Head of caudate nucleus (tissue), 42 donors: Measurements from ENCODE around the gene KCNIP4.
A peak's percentile ranks its signal among the peaks of the same experiment; 100 is the strongest.

Source experiments
- DNase-seq, 42 donors: peaks; one replicate each; pipeline versions ENCODE4 v3.0.0 to v3.0.0-alpha.2; 2020 to 2021; ENCODE audit warnings: mixed read lengths in 7 of 42
- intact Hi-C: fragments of 100-400 bp; cut with DNase I; formaldehyde crosslinking; loops from one replicate; pipeline ENCODE4 v1.15.0; 2022

Gene KCNIP4

DNA sequence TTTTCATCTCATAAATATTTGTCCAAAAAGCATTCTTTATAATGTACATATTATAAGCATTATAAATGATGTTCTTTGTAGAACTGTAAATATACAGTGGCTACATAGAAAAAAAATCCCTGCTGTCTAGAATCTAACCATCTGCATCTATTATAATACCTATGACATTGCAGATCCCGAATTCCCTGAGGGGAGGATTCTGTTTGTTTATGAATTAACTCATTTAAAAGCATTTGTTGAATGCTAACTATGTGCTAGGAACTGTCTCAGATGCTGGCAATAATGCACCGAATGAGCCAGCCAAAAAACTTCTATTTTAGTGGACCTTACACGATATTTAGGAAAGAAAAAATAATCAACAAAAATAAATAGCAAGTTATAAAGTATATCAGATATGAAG lies 1058.7 kb downstream of the KCNIP4 start:
- intact Hi-C loops, result no loop called here
- no peak for DNase-seq

- DNase-seq, result no peak
- intact Hi-C loops, result no loop called here
These were observed 1064.9 kb downstream of the KCNIP4 start for GRCh38 chr4:20883677-20884076.

DNA sequence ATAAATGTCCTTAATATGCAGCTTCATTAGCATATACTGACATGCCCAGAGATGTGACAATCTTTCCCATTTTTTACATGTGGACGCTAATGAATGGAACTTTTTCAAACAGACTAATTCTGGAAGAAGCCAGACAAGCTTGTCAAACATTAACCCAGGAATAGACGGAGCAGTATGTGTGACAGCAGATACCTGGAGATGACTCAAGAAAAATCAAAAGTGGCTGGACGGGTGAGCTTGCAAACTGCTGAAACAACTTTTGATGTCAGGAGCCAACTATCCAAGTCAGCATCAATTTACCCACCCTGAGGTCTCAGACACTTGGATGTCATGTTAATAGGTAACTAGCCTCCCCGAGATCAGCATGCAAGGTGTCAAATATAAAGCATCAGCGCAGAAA lies 1065.3 kb downstream of the KCNIP4 start:
- intact Hi-C loops, result no loop called here
- DNase-seq, result no peak

DNA sequence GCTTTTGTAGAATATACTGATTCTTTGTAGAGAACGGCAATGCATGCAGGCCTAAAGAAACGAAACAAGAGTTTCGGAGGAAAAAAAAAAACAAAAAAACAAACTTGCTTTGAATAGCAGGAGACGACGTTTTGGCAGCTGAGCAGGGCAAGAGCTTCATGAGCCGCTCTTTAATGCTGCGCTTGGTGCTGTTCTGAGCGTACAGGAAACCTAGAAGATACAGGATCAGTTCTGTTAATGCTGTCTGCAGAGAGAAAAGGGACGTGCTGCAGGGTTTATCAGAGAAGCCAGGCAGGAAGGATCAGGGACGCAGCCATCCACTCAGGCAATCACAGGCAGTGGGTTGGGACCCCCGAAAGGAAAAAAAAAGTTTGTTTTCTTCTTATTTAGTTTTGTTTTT lies 1066.1 kb downstream of the KCNIP4 start:
- DNase-seq, result peak in 2 of 42 donors; percentile 2 to 3
- intact Hi-C loops, result no loop called here

DNA sequence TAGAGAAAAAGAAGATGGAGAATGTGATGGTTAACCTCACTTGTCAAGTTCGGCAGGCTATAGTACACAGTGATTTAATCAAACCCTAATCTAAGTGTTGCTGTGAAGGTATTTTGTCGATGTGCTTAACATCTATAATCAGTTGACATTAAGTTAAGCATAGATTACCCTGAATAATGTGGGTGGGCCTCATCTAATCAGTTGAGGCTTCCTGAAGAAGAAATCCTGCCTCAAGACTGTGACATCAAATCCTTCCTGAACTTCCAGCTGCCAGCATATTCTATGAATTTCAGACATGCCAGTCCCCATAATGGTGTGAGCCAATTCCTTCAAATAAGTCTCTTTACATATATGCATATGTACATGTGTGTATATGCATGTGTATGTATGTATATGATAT lies 1066.9 kb downstream of the KCNIP4 start:
- intact Hi-C loops, result no loop called here
- DNase-seq, result no peak

DNA sequence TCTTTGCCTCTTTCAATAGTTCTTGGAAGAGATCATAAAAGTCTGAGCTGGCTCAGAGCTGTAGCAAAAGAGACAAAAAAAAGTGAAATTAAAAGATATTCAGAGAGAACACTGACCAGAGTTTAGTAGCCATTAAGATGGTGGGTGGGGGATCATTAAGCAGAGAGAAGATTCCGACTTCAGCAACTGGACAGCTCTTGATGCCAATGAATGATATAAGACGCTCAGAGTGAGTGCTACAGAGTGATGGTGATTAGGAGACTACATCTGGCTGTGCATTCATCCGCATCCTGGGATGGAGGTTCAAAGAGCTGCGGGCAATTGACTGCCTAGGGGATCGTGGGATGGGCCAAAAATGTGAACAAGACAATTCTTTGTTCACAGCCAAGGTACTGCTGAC lies 1069.8 kb downstream of the KCNIP4 start:
- intact Hi-C loops, result no loop called here

DNA sequence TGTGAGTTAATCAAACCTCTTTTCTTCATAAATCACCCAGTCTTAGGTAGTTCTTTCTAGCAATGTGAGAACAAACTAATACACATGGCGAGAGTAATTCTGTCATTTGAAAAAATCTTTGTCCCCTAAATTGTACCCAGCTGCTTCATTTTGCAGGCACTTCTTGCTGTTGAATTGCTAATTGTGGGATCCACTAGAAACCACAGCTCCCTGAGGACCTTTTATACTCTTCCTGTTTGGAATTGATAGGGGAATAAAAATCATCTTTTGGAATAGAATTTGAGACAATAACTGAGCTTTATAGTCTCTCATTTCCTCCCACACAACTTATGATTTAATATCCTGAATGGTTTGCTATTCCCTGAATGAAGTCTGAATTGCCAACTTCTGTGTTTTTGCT lies 1078.1 kb downstream of the KCNIP4 start:
- intact Hi-C loops, result no loop called here
- no peak for DNase-seq

More for the DNA sequence above, 1069.8 kb downstream of the KCNIP4 start:
- DNase-seq, result no peak

- DNase-seq, result no peak
- intact Hi-C loops, result no loop called here
These were observed 1080.5 kb downstream of the KCNIP4 start for GRCh38 chr4:20868108-20868507.

GRCh38 chr4:20860878-20861277 lies 1087.7 kb downstream of the KCNIP4 start:
- DNase-seq, result peak in 1 of 42 donors; percentile 37
- intact Hi-C loops, result no loop called here

- no peak for DNase-seq
- intact Hi-C loops, result no loop called here
These were observed 1089.3 kb downstream of the KCNIP4 start for GRCh38 chr4:20859097-20859781.

GRCh38 chr4:20857081-20857480 lies 1091.5 kb downstream of the KCNIP4 start:
- DNase-seq, result peak in 15 of 42 donors; percentile 4 to 61 (median 18)
- intact Hi-C loops, result no loop called here

DNA sequence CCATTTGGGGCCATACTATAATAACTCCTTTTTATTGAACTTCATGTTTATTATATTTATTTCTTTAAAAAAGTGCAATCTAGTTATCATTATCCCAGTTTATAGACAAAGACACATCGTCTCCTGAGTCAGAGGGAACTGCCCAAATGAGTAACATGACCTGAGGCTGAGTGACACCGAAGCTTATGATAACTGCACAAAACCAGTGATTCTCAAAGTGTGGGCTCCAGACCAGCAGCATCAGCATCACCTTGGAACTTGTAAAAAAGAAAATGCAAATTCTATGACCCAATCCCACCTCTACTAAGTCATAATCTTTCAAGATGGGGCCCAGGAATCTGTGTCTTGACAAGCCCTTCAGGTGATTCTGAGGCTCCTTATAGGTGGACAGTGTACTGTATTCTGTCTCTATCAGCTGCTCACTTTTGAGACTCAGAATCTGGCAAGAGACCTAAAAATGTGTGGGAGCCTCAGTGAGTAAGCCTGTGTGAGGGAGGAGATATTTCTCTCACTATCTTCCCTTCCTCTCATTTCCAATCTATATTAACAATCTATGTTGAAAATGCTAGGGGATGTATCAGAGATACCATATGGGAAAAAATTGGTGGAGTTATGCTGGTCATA lies 1101.3 kb downstream of the KCNIP4 start:
- intact Hi-C loops, result no loop called here
- DNase-seq, result peak in 6 of 42 donors; percentile 8 to 40 (median 20)

- intact Hi-C loops, result no loop called here
- no peak for DNase-seq
These were observed 1104.3 kb downstream of the KCNIP4 start for GRCh38 chr4:20844311-20844710.

DNA sequence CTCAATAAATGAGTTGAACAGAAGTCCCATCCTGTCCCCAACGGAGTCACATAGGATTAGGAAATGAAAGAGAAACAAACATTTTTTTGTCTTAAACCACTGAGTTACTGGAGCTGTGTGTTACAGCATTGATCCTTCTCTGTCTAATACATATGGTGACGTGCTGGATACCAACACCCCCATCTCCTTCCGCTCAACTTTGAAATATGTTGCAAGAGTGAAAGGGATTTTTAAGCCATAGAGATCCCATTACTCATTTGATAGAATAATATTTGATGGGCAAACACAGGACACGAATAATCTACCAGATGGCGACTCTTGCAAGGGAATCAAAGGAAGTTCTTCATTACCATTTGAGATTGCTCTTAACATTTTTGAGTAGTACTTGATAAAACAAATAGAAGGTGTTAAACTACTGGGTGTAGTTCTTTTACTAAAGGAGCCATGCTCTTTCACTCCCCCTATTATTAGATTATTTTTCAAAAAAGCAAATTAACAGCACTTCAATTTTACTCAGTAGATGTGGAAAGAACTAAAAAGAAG lies 1107.9 kb downstream of the KCNIP4 start:
- intact Hi-C loops, result no loop called here
- no peak for DNase-seq

GRCh38 chr4:20839957-20840356 lies 1108.6 kb downstream of the KCNIP4 start:
- intact Hi-C loops, result no loop called here
- no peak for DNase-seq

DNA sequence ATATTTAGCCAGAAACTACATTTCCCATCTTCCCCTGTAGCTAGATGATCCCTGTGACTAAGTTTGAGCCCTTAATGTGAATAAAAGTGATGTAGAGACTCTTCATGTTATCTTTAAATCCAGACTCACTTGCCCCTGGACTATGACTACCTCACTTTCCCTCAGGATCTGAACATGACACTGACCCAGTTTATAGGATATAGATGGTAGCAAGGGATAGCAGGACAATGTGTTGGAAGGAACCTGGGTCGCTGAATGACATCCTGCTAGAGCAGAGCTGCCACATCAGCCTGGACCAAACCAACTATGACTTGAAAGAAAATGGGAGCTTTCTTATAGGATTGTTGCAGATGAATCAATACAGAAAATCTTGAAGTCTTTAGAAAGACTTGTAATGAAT lies 1110.1 kb downstream of the KCNIP4 start:
- intact Hi-C loops, result no loop called here

GRCh38 chr4:20832826-20833225 lies 1115.7 kb downstream of the KCNIP4 start:
- DNase-seq, result no peak
- intact Hi-C loops, result no loop called here

More for the DNA sequence above, 1110.1 kb downstream of the KCNIP4 start:
- no peak for DNase-seq

DNA sequence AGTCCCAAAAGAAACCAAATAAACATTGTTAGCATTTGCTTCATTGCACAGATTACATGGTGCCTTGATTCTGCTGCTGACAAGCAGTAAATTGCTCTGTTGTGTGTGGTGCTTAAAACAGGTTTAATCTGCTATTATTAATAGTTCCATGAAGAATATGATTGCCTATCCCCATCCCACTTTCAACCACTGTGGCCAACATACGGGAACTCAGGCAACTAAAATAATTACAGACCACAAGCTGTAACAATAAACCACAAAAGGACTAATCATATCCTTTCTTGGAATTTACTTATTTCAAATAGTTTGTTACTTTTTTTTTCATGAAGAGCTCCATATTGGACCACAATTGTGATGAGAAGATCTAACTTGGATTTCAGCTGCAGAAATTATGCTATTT lies 1116.8 kb downstream of the KCNIP4 start:
- DNase-seq, result no peak
- intact Hi-C loops, result no loop called here

DNA sequence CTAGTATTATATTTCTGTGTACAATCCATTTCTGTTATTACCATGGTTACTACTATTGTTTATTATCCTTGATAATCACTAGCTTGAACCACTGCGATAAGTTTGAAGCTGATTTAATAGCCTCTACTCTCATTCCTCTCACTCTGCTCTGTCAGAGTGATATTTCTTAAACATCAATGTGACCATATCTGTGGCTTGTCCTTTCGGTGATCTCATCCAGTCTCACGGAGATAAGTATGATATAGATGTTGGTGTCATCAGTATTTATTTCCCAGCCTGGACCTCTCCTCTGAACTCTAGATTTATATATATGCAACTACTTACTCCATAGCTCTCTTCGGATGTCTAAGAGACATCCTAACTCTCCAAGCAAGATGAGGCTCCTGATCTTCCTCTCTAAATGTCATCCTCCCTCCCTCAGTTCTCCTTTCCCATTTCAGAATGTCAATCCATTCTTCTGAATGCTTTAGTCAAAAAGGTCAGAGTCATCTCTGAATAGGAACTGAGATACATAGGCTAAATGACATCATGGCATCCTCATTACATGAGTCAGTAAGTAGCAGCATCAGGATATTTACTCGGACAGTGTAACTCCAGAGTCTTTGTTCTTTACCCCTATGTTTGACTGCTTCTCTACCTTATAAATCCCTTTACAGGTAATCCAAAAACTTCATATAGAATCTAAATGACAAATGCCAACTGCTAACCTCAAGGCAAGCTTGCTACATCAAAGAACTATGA lies 1118.8 kb downstream of the KCNIP4 start:
- intact Hi-C loops, result no loop called here
- no peak for DNase-seq

GRCh38 chr4:20825505-20825904 lies 1123.1 kb downstream of the KCNIP4 start:
- intact Hi-C loops, result no loop called here
- DNase-seq, result peak in 4 of 42 donors; percentile 6 to 45 (median 23)
